Pons (tissue), 1 donor: Measurements from ENCODE around the gene SORD.
"Not testable (repeated sequence)": the region's sequence is repeated elsewhere in the genome, so short reads cannot be mapped to it uniquely, and the experiment has no call there.

ENCODE experiments used
- DNase-seq: peaks from one replicate; pipeline ENCODE4 v3.0.0-alpha.2; 2016; ENCODE audit warnings: low spot score

Gene SORD

GRCh38 chr15:45024649-45025048 is 1.7 kb downstream of the SORD start:
- not testable (repeated sequence) for DNase-seq

- not testable (repeated sequence) for DNase-seq
These were observed 2.6 kb downstream of the SORD start for GRCh38 chr15:45025627-45026026.

DNA sequence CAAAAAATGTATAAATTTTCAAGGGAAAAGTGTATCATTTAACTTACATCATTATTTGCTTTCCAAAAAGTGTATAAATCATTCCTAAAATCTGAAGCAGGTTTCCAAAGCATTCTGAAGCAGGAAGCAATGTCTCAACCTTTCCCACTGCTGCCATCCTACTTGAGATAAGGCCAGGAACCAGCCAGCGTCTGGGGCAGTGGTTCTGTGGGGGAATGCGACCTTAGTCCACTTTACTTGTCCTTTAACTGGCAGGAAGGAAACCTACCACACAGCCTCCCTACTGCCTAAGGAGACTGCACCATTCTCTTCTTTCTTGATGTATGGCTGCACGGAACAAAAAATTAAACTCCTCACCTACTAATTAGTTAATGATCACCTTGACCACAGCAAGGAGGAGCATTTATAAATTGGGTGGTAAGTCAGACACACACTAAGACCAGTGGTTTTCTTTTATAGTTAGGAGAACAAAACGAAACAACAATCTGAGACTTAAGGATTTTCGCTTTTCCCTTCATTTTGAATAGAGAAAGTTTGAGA is 3.7 kb downstream of the SORD start:
- no peak for DNase-seq

DNA sequence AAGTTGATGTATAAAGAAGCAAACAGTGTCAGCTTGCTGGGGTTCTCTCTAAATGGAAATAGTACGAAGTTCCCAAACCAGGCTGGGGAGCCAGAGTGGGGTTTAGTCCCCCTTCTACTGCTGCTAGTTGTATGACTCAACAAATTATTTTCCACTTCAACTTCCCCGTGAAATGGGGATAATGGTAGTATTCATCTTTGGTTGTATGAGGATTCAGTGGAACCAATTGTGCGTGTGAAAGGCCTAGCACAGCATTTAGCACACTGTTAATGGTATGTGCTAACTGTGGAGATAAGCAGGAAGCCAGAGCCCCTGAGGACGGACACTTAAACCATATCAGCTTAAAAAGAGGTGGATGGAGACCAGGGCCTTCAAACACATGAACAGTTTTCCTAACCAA is 4.2 kb downstream of the SORD start:
- DNase-seq = peak; percentile 53

GRCh38 chr15:45030743-45031142 is 7.7 kb downstream of the SORD start:
- DNase-seq = no peak

- not testable (repeated sequence) for DNase-seq
These were observed 8.6 kb downstream of the SORD start for GRCh38 chr15:45031522-45032028.

GRCh38 chr15:45032501-45032900 is 9.5 kb downstream of the SORD start:
- not testable (repeated sequence) for DNase-seq

GRCh38 chr15:45034087-45034486 is 11.1 kb downstream of the SORD start:
- not testable (repeated sequence) for DNase-seq

- not testable (repeated sequence) for DNase-seq
These were observed 11.8 kb downstream of the SORD start for GRCh38 chr15:45034600-45035375.

DNA sequence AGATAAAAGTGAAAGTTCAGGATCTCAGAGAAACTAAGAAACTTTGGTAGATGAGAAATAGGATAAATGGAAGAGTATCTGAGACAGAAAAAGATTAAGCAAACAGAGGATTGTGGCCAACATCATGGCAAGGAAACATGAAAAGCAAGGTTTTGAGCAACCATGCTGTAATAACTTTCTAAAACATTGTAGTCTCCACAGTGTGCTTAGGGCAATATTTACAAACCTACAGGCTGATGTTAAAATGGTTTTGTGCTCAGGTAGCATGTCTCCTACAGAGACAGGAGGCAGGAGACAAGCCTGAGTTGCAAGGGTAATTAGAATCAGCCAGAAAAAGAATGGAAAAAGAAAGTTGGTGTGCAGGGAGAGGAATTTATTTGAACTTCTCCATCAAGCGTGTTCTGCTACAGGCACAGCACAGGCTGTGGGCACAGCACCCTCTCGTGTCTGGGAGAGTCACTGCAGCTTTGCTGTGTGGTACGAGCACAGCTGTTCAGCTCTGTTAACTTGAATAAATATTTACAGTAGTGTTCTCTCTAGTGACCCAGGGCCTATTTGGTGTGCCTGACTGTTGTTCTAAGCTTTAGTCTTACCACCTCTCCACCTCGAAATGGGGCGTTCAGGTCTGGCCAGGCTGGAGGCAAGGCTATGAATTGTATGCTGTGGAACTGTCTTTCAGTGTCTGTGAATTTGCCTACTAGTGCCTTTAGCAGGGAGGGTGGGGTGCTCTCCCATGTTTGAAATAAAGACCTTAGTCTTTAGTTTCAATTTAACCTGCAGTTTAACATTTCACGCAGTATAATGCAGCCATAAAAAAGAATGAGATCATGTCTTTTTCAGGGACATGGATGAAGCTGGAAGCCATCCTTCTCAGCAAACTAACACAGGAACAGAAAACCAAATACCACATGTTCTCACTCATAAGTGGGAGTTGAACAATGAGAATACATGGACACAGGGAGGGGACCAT is 14.1 kb downstream of the SORD start:
- DNase-seq = peak; percentile 82

- no peak for DNase-seq
These were observed 14.9 kb downstream of the SORD start for GRCh38 chr15:45037936-45038335.

- not testable (repeated sequence) for DNase-seq
These were observed 17.4 kb downstream of the SORD start for GRCh38 chr15:45040396-45040795.

DNA sequence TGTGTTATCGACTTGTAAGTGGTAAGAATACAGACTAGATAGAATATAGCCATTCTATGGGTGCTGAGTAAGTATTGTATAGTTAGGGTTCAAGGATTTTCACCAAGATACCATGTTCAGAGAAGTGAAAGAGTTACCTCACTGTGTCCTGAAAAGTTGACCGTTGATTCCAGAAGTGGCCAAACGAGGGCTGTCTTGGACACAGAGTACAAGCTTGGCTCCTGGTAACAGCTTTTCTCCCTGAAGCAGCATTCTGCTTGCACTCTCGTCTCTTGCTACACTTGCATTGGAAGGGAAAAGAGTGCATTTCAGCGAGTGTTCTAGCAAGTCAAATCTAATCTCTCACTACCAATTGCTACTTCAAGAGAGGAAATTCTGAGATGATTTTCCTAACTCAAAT is 18.5 kb downstream of the SORD start:
- DNase-seq = peak; percentile 31

DNA sequence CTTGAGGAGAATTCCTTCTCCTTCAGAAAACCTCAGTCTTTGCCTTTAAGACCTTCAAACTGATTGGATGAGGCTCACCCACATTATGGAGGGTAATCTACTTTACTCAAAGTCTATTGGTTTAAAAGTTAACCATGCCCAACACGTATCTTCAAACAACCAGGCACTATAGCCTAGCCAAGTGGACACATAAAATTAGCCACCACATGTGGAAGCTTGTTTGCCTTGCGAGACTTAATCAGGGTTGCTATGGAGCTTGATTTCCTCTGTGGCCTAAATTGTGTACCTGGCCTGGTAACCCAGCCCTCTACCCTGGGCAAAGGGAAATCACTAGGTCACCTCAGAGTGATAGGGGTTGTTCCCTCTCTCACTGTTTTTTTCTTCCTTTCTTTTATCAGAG is 19.9 kb downstream of the SORD start:
- not testable (repeated sequence) for DNase-seq

DNA sequence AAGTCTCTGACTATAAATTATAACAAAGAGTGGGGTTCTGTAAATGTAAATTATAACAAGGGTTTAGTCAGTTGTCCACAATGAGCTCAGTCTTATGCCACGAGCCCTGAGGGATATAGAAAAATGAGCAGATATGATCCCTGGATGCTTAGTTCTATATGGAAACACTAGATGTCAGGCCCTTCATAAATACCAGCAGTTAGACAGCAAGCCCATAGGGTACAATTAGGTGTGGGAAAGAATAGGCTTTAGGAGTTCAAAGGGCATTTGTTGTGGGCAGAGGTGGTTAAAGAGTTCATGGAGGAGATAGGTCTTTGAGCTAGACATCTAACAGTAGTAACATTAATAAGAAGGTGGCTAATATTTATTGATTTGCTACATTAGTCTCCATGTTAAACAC is 21.3 kb downstream of the SORD start:
- DNase-seq = not testable (repeated sequence)

GRCh38 chr15:45048449-45048793 is 25.4 kb downstream of the SORD start:
- not testable (repeated sequence) for DNase-seq

DNA sequence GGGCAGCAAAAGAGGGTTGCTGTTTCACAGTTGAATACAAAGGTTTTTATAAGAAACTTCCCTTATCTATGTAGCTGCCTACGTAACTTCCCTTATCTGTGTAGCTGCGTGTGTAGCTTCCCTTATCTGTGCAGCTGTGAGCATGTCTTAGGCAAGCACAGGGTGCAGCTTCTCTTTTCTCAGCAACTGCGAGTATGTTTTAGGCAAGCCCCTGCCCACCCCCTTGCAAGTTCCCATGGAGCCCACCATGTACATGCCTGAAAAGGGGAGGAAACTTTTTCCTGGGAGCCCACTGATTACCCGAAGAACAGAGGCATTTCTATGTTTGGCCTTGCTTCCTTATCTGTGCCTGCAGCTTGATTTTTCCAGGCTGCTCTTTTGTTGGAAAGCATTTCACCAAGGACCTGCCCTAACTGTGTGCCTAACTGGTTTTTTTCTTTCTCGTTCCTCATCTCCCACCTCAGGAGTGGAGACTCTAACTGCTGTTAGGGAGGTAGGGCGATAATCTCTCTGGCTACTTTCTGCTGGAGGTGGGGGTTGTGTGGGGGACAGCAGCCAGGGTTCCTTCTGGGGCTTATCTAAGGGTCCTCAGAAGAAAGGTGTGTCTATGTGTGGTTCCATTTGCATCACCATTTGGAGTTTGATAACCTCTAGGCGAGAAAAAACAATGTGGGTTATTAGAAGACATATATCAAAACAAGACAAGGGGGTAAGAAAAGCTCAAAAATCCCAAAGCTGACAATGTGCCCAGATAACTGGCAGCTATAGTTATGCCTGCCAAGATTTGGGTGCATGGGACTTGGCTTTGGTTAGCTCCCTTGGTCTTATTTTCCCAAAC is 26.0 kb downstream of the SORD start:
- DNase-seq = peak; percentile 74

- DNase-seq = no peak
These were observed 27.6 kb downstream of the SORD start for GRCh38 chr15:45050587-45050986.

DNA sequence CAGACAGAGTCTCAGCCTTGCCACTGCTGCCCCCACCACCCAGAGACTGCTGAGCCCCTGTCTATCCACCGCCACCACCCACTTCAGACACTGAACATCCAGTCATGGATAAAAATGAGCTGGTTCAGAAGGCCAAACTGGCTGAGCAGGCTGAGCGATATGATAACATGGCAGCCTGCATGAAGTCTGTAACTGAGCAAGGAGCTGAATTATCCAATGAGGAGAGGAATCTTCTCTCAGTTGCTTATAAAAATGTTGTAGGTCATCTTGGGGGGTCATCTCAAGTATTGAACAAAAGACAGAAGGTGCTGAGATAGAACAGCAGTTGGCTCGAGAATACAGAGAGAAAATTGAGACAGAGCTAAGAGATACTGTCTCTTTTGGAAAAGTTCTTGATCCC is 29.7 kb downstream of the SORD start:
- DNase-seq = not testable (repeated sequence)

DNA sequence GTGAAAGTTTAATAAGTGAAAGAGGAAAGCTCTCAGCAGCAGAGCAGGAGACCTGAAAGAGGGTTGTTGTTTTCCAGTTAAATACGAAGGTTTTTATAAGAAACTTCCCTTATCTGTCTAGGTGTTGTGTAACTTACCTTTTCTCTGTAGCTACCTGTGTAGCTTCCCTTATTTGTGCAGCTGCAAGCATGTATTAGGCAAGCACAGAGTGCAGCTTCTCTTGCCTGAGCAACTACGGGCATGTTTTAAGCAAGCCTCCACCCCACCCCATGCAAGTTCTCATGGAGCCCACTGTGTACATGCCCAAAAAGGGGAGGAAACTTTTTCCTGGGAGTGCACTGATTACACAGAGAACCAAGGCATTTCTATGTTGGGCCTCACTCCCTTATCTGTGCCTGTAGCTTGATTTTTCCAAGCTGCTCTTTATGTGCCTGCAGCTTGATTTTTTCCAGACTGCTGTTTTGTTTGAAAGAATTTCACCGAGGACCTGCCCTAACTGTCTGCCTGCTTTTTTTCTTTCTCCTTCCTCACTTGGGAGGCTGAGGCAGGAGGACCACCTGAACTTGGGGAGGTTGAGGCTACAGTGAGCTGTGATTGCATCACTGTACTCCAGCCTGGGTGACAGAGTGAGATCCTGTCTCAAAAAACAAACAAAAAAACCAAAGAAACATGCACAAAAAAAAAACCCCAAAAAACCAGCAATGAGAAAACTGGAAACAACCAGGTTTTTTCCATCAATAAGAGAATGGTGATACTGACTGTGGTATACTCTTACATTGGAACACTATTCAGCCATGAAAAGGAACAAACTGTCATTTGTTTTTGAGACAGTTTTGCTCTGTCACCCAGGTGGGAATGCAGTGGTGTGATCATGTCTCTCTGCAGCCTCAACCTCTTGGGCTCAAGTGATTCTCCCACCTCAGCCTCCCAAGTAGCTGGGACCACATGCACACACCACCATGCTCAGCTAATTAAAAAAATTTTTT is 36.0 kb downstream of the SORD start:
- not testable (repeated sequence) for DNase-seq
